HG02610 (cell line): ENCODE measurements around the gene HIVEP3.
"Not testable (repeated sequence)": the region's sequence is repeated elsewhere in the genome, so short reads cannot be mapped to it uniquely, and the experiment has no call there.

Experiments used
- ATAC-seq: cut with Tn5 transposase; IDR thresholded peaks from one replicate; pipeline ENCODE4 v1.9.1; 2021; ENCODE audit warnings: mild to moderate bottlenecking, moderate library complexity; ENCODE audit not compliant: unreplicated experiment

Gene HIVEP3

DNA sequence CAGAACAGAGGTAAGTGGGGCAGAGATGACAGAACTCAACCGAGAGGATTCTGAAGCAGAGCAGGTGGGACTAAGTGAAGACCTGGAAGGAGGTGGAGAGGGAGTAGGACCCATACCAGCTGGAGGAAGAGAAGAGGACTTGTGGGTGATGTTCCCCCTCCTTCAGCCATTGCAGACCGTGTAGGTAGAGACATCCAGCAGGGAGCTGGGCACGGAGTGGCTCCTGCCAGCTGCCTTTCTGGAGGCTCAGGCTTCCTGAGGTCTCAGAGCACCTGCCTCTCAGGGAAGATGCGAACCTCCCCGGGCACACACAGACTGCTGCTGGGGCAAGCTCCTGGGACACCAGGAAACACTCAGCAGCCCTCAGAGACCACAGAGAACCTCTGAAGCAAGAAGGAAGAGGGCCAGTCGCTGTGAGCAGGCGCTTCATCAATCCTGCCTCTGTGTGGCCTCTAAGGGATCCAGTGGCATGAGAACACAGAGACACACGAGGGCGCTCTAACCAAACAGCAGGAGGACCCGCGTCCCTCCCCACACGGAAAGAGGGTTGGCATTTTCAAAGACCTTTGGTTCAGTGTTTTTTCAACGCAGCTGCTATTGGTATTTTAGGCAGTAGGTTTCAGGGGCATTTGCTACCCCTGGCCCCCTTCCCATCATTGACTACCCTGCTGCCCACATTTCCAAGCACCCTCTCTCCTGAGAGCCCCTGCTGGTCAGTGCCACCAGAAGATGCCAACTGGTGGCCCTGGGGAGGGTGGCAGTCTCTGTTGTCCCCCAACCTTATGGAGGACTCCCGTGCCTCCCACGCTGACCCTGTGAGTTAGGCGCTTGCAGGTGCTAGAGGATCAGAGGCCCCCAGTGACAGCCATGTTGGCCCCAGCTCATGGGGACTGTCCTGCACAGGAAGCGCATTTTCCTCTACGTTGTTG is 344.7 kb downstream of the HIVEP3 start:
- ATAC-seq = peak; percentile 74

DNA sequence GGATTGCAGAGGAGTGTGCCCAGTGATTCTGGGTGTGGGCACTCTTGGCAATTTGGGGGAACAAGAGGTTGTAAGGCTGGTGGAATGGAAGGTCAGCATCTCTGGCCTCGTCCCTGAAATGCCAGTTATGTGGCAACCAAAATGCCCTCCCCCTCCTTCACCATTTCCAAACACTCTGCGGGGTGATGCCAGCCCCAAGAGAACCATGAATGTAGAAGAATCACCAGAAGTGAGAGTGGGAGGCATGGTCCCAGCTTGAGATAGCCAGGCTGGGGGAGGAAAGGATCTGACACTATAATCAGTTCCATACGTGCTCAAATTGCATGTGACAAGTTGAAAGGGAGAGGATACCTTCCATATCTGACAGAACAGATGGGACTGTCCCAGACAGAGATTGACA is 345.5 kb downstream of the HIVEP3 start:
- ATAC-seq = no peak

DNA sequence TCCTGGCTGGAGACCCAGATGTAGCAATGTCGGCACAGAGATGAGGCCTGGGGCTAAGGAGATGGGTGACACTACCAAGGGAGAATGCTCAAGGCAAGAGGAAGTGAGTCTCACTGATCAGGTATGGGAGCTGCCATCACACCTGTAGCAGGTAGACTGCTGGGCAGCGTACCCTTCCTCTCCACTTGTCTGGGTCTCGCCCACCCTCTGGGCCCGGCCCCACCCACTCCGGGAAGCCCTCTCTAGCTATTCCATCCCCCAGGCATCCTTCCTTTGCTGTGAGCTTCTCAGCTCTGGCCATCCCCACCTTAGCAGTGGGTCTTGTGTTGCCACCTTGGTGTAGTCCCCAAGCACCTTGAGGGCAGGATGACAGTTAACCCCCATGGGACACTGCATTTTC is 346.5 kb downstream of the HIVEP3 start:
- ATAC-seq = no peak

DNA sequence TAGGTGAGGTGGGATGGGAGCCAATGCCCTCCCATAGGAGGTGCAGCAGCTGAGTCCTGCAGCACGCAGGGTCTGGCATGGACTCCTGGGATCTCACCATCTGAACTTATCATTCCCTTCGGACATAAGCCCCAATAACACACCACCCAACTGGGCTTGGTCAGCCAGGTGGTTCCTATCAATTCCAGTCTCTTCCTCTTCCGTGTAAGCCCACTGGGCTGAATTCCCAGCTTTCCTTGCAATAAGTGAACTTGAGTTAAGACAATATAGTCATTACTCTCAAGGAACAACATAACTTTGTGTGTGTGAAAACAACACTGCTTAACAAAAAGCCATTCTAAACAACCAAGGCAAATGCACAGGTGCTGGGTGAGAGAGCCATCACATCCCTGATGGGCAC is 347.7 kb downstream of the HIVEP3 start:
- no peak for ATAC-seq

DNA sequence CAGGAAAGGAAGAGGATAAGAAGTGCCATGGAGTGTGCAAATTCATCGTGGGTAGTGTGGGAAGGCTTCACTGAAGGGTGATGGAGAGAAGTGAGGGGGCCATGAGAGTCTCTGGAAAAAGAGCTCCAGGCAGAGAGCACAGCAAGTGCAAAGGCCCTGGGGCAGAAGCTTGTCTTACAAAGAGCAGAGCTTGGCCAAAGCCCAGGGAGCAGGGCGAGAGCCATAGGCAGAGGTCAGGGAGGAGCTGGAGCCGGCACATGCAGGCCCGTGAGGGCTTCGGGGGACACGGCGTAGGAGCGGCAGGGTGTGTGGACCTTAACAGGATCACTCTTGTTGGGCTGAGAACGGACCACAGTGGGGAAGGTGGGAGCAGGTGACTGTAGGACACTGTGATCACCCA is 350.5 kb downstream of the HIVEP3 start:
- no peak for ATAC-seq

DNA sequence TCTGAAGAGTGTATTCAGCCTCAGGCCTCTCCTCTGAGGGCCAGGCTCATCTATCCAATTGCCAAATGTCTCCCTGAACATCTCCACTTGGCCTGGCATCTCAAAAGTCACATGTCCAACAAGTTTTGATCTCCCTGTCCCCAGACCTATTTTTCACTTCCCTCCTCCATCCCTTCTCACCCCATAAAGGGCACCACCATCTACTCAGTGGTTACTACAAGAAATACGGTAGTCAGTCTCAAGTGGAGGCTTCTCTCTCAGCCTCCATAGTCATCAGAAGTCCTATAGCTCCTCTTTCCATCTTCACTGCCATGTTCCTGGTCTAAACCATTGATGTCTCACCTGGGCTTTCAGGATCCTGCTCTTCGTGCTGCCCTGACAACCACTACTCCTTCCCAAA is 351.8 kb downstream of the HIVEP3 start:
- no peak for ATAC-seq

DNA sequence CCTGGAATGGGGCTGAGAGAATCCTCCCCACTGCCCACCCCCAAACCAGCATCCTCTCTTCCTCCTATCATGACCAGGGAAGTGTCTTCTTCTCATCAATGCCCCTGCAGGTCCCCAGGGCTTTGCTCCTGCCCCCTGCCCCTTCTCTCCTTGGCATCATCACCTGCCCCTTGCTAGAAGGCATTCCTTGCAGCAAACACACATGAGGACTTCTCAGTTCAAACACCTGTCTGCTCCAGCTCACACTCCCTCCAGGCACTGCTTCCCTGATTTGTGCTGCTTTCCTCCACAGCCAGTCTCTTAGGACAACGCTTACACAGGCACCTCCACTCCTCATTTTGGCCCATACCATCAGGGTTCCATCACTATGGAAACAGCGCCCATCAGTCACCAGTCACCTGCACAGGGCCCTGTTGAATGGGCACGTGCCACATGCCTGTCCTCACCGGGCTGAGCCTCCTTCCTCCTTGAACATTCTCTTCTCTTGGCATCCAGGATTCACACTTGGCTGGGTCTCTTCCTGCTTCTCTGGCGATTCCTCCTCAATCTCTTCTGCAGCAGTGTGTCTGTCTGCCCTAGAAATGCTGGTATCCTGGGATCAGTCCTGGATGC is 352.3 kb downstream of the HIVEP3 start:
- ATAC-seq = no peak

DNA sequence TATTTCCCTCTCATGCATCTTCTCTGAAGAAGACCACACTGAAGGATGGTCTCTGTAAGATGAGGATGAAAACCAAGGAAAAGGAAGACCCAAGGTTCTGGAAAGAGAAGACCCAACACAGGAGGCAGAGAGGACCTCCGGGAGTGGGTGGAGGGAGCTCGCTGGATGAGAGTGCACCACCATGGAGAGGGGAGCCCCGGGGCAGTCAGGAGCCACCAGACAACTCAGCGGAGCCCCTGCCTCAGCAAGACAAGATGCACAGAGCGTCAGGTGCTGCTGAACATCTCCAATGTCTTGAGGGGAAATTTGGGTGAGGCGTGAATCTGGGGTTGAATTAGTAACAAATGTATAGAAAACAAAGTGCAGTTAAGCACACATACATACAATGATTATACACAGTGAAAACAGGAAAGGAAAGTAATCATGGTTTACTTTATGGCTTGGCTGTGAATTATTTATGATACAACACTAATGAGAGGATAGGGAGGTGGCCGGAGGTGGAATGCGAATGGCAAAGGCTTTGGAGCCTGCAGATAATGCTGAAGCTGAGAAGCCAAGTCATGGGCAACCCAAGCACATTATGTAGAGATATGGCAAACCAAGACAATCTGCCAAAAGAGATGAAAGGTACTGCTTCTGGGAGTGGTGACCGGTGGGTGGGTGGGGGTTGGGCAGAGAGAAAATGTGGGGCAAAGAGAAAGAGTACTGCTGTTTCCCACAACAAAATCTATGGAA is 353.8 kb downstream of the HIVEP3 start:
- no peak for ATAC-seq

DNA sequence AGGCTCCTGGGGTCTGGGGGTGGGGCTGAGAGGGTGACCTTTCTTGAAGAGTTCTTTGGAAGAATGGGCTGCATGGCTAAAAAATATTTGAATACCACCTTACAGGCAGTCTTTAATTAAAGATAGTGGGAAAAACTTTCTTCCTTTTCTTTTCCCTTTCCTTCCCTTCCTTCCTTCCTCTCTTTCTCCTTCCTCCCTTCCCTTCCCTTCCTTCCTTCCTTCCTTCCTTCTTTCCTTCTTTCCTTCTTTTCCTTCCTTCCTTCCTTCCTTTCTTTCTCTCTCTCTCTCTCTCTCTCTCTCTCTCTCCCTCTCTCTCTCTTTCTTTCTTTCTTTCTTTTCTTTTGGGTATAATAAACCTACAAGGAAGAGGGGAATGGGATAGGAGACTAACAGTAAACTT is 356.4 kb downstream of the HIVEP3 start:
- no peak for ATAC-seq

DNA sequence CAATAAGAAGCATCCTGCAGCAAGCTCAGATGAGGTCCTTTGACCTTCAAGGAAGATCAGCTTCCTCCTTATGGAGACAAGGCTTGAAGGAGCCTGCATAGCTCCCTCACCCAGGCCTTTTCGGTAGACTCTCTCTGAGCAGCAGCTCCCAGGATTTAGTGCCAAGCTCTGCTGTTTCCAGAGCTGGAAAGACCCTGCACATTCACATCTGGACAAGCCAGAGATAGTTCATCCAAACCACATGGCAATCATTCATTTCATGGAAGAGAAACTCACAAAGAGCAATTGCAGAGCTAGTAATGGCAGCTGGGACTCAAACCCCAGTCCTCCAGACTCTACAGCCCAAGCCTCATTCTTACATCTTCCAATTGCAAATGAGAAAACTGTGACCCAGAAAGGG is 357.8 kb downstream of the HIVEP3 start:
- no peak for ATAC-seq

DNA sequence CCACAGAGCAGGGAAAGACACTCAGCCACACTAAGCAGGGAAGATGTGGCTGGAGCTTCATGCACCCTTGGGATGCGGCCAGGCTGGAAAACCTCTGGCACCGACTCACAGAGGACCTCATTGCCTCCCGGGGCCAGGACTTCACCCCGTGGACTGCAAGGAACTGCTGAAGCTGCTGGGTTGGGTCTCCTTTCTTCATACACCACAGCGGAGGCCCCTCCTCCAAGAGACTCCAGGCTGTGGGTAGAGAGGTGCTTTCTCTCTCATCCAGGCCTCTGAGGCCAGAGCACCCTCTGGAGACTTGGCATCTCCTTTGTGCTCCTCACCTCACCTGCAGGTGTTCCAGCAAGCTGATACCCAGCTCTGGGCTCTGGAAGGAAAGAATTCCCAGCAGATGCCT is 358.2 kb downstream of the HIVEP3 start:
- no peak for ATAC-seq

DNA sequence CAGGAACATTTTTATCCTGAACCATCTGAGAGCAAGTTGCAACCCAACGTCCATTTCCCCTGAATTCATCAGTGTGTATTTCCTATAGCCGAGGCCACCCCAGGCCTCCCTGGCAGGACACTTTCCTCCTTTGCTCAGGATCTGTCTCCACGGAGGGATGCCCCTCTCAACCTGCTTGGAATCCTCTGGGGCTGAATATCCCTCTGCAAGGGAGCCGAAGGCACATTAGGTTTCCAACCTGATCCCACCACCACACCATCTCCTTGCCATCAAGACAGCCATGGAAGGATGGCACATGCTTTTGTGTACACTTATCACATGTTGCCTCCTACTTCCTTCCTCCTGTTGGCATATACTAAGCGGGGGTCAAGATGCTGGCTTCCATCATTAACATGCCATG is 359.4 kb downstream of the HIVEP3 start:
- no peak for ATAC-seq

DNA sequence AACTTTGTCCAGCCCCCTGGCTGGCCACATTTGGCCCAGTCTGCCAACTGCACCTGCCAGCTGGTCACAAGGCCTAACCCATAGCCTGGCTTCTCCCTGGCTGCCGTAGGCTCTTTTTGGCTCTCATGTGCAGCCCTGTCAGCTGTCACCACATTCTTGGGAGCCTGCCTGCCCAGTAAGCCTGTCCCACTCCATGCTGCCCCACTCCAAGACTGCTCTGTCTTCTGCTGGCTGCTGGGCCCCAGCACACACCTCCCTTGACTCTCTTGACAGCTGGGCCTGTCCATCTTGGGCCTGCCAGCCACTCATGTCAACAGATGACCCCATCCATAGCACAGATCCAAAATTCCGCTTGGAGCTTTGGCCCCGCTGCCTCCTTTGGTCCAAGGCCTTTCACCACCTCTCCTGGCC is 360.0 kb downstream of the HIVEP3 start:
- ATAC-seq = no peak

DNA sequence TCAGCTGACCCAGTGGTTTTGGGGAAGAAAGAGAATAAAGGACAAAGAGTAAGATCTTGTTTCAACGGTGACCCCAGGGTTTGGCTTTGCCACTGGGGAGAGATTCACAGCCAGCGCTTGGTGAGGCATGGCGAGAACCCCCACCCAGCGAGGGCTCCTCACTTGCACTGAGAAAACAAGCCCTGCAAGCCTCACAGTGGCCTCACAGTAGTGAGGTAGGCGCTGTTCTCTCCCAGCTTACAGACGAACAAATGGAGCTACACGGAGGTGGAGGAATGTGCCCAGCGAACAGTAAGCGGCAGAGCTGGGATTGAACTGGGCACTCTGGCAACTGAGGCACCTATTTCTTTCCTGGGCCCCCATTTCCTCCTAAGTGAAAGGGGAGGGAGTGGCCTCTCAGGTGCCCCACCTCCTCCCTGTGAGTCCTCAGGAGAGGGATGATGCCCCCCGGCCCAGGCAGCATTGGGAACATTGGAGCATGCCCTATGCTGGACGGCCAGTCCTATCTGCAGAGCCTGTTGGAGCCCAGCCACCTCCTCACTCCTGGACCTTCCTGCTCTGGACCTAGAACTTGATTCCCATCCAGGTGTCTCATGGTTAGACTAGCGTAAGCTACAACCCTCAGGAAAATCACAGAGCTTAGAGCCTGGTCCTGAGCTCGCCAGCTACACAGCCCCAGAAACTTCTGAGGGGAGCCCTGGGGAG is 360.8 kb downstream of the HIVEP3 start:
- no peak for ATAC-seq

DNA sequence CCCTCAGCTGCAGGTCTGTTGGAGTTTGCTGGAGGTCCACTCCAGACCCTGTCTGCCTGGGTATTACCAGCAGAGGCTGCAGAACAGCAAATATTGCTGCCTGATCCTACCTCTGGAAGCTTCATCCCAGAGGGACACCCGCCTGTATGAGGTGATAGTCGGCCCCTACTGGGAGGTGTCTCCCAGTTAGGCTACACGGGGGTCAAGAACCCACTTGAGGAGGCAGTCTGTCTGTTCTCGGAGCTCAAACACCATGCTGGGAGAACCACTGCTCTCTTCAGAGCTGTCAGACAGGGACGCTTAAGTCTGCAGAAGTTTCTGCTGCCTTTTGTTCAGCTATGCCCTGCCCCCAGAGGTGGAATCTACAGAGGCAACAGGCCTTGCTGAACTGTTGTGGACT is 364.0 kb downstream of the HIVEP3 start:
- not testable (repeated sequence) for ATAC-seq

DNA sequence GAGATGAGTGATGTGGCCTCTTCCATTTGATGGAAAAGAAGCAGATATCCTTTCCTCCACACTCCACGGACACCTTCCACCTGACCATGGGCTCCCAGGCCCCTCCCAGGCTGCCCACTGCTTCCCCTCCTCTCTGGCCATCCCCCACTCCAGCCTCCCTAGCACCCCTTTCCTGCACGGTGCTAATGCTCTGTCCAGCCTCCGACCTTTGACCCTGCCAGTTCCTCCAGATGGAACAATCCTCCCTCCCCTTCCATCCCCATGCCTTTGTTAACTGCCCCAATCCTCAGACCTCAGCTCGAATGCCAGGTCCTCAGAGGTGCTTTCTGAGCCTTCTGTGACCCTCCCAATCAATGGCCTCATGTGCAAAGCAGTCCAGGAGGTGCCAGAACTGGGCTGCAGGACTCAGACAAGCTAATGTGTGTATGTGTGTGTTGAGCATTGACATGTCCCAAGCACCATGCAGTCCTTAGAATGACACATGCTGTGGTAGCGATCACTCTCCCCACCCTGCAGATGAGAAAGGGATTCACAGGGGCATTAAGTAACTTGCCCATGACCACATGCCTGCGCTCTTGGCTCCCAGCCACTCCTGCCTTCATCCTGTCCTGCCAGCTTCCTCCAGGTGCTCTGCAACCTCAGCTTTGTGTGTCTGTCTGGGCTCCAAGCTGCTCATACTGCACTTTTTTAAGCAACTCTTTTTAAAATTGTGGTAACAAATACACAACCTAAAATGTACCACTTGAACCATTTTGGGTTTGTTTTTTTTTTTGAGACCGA is 370.8 kb downstream of the HIVEP3 start:
- ATAC-seq = no peak

DNA sequence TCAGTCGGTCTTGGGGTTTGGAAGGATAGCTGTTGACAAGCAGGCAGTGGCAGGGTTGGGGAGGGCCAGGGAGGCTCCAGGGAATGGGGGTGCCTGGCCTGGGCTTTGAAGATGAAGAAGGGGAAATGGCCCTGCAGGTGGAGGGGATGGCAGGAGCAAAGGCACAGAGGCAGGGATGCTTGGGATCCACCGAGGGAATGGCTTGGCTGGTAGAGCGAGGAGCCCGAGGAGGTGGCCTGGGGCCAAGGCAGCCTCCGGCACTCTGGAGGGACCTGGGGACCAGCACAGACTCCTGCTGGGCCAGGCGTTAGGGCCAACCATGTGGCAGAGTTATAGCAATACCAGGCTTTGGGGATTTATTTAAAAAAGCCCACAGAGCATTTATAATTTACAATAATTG is 371.4 kb downstream of the HIVEP3 start:
- no peak for ATAC-seq

DNA sequence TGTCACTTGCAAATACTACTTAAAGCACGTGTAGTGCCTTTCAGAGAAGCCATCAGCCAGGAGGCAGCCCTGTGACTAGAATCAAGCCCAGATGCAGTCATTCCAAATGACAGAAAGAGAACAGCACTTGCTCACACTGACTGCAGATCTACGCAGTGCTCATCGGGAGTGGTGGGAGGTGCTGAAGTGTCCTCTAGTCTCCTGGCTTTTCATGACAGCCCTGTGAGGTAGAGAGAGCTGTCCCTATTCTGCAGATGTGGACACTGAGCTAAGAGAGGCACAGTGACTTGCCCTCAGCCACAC is 371.9 kb downstream of the HIVEP3 start:
- no peak for ATAC-seq

DNA sequence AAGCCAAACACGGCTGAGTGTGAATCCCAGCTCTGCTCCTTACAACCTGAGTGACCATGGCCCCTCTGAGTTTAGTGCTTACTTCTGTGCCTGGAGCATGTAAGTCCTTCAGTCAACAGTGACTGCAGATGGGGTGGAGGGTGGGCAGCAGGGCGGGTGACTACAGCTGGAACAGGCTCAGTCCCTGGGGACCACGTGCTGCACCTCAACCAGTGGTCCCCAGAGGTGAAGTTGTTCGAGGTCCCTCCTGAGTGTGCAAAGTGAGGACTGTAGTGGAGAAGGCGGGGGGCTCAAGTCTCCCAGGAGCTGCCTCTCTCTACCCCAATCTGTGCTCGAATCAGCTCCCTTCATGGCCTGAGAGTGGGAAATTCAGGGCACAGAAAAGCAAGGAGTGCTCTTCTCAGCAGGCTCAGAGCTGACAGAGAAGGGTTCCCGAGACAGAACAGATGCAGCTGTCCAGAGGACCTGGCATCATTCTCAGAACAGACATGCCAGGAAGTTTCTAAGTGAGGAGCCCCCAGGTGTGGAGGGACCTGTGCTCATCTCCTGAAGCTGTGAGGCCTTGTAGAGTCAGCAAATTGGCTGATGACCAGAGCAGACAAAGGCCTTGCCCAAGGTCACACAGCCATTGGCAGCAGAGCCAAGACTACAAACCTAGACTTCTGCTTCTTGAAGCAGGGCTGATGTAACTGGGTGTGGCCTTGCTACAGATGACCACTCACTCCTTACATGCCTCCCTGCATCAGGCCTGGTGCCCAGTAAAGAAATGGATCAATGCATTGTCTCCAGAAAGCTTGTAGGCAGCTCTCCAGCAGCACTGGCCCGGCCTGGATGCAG is 372.5 kb downstream of the HIVEP3 start:
- no peak for ATAC-seq
